ENCODE data around the gene PIK3R5.

Gene PIK3R5

GRCh38 chr17:8949061-8949661 is 16.3 kb downstream of the PIK3R5 start:
- ChIA-PET POLR2A (ENCODE audit: low non-redundant PET) (no interaction called here), CTCF (interaction anchor here (0.6 kb wide), 1 partner anchor 70 kb away, joined by 4 read pairs; no protein-coding TSS in a partner anchor)
- no peak for DNase-seq (ENCODE audit: low spot score)
- H3K27ac ChIP-seq = no peak overlapping the region
- no peak for TF ChIP-seq CTCF (conservative IDR thresholded peaks at IDR 0.05; ENCODE audit: low read depth)

- TF ChIP-seq CTCF (conservative IDR thresholded peaks at IDR 0.05; ENCODE audit: low read depth) = no peak
- POLR2A ChIA-PET (ENCODE audit: low non-redundant PET) = no interaction called here
- DNase-seq (ENCODE audit: low spot score) = no peak
- no peak overlapping the region for H3K27ac ChIP-seq
- CTCF ChIA-PET = interaction anchor here (0.6 kb wide), 2 partner anchors 70 to 1870 kb away, joined by 3 to 4 read pairs; no protein-coding TSS in a partner anchor
These were observed 17.0 kb downstream of the PIK3R5 start for GRCh38 chr17:8948462-8948861.

GRCh38 chr17:8947201-8947600 is 18.3 kb downstream of the PIK3R5 start:
- no peak overlapping the region for H3K27ac ChIP-seq
- ChIA-PET CTCF (no interaction called here), POLR2A (ENCODE audit: low non-redundant PET) (no interaction called here)
- no peak for DNase-seq (ENCODE audit: low spot score)
- TF ChIP-seq CTCF (conservative IDR thresholded peaks at IDR 0.05; ENCODE audit: low read depth) = no peak

GRCh38 chr17:8946476-8946875 is 19.0 kb downstream of the PIK3R5 start:
- ChIA-PET POLR2A (ENCODE audit: low non-redundant PET) (no interaction called here), CTCF (interaction anchor here (0.7 kb wide), 1 partner anchor 400 kb away, joined by 4 read pairs; no protein-coding TSS in a partner anchor)
- no peak overlapping the region for H3K27ac ChIP-seq
- no peak for TF ChIP-seq CTCF (conservative IDR thresholded peaks at IDR 0.05; ENCODE audit: low read depth)
- DNase-seq (ENCODE audit: low spot score) = no peak

- no peak for DNase-seq (ENCODE audit: low spot score)
- CTCF ChIA-PET = no interaction called here
- POLR2A ChIA-PET (ENCODE audit: low non-redundant PET) = no interaction called here
- TF ChIP-seq CTCF (conservative IDR thresholded peaks at IDR 0.05; ENCODE audit: low read depth) = no peak
- H3K27ac ChIP-seq = no peak overlapping the region
These were observed 19.4 kb downstream of the PIK3R5 start for GRCh38 chr17:8946071-8946470.

GRCh38 chr17:8944748-8945147 is 20.8 kb downstream of the PIK3R5 start:
- no peak overlapping the region for H3K27ac ChIP-seq
- DNase-seq (ENCODE audit: low spot score) = no peak
- CTCF ChIA-PET = no interaction called here
- no peak for TF ChIP-seq CTCF (conservative IDR thresholded peaks at IDR 0.05; ENCODE audit: low read depth)
- POLR2A ChIA-PET (ENCODE audit: low non-redundant PET) = no interaction called here
